DLD1 (cell line): ENCODE results near the gene TMEM132D.

Experiments
- in situ Hi-C: cut with HindIII; loops from 2 replicates; pipeline ENCODE4 v1.10.0; 2017; ENCODE audit warnings: low sequenced_read_pairs

Gene TMEM132D

DNA sequence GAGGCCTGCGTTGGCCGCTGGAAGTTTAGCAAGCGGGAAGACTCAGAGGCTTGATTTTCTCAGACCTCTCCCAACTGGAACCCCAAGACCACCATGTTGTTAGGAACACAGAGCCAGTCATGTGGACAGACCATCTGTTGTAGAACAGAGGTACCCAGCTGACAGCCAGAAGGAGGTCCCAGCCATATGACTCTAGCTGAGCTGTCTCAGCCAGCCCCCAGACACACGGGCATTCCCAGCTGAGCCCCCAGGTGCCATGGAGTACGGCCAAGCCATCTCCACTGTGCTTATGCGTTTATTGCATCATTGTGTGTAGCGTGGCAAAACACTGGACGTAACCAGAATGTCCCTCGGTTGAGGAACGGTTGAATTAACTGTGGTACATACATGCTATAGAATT is 421.9 kb downstream of the TMEM132D start:
- in situ Hi-C loops: no loop called here

DNA sequence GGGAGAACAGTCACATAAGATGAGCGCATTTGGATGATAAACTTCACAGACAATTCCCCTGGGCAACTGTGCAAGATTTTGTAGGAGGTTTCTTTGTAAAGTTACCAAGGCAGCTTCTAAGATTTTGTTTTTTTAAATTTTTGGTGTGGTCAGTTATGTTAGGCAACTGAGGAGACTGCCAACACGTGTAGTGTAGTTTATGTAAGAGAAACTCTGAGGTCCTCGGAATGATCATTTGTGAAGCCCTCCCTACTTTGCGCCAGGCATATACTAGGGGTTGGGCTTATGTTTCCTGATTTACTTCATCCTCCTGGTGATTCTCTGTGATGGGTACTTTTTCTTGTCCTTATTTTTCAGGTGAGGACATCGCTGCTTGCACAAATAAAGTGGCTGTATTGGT is 433.6 kb downstream of the TMEM132D start:
- in situ Hi-C loops: no loop called here

DNA sequence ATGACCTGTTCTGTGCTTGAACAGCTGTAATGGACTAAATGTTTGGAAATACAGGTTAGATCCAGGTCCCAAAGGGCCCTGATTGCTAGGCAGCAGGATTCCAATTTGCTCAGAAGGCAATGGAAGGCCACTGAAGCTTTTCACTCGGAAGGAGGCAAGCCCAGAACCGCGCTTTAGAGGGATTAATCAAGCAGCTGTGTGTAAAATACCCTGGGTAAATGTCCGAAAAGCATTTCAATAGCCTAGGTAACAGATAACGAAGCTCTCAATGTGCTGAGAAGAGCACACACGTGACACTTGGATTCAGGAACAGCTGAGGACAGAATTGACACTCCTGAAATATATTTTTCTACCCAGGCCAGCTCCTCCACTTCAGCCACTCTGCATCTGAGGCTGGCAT is 436.1 kb downstream of the TMEM132D start:
- in situ Hi-C loops: no loop called here

DNA sequence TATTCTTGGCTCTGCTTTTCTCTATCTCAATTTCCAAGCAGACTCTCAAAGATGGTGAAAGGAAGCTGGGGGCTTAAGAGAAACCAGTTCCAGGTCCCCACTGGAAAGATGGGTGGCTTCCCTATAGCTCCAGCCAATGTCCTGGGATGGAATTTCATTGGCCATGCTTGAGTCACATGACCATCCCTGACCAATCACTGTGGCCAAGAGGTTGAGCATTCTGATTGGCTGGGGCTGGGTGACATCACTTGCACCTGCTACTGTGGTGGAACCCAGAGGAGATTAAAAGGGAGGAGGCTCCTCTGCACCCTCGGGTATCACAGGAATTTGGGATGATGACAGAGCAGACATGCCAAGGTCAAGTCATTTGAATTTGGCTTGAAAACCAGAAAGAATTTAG is 436.5 kb downstream of the TMEM132D start:
- in situ Hi-C loops: no loop called here

- in situ Hi-C loops: no loop called here
Measured at GRCh38 chr12:129466499-129466898, 437.3 kb downstream of the TMEM132D start.

DNA sequence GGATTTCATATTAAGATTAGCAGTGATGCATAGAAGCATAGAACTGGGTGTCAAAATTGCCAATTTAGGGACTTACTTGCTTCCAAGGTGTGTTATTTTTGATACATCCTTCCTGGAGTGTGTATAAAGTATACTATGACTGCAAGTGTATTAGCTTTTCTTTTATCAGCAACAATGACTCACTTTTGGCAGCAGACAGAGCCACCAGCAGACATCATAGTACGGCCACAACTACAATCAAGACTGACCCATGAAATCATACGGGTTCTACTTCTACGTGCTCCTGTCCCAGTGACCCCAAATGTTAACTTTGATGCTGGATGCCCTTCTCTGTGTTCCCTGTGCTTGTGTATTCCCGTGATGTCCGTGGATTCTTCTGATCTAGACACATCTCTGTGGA is 443.9 kb downstream of the TMEM132D start:
- in situ Hi-C loops: no loop called here

- in situ Hi-C loops: no loop called here
Measured at GRCh38 chr12:129446696-129447095, 457.1 kb downstream of the TMEM132D start.

DNA sequence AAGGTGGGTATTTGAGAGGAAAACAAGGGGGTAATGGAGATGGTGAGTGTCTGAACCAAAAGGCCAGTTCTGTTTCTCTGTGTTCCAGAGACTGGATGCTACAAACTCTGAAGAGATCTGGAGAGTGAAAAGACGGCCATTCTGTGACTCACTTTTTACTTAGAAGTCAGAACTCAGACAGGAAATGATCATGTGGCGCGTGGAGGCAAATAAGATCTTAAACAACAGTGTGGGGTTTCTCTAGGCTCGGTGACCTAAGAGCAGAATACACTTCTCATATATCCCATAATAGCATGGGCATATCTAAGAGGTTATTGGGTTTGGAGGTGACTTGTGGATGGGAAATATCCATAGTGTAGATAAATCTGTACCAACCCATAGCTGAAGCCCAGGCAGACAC is 463.5 kb downstream of the TMEM132D start:
- in situ Hi-C loops: no loop called here

DNA sequence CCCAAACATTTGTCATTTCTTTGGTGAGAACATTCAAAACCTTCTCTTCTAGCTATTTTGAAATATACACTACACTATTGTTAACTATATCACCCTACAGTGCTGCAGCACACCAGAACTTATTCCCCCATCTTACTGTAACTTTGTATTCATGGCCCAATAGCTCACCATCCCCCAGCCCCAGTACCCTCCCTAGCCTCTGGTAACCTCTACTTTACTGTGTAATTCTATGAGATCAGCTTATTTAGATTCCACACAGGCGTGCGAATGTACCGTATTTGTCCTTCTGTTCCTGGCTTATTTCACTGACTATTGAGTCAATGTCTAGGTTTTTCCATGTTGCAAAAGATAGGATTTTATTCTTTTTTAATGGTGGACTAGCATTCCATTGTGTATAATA is 469.0 kb downstream of the TMEM132D start:
- in situ Hi-C loops: no loop called here

DNA sequence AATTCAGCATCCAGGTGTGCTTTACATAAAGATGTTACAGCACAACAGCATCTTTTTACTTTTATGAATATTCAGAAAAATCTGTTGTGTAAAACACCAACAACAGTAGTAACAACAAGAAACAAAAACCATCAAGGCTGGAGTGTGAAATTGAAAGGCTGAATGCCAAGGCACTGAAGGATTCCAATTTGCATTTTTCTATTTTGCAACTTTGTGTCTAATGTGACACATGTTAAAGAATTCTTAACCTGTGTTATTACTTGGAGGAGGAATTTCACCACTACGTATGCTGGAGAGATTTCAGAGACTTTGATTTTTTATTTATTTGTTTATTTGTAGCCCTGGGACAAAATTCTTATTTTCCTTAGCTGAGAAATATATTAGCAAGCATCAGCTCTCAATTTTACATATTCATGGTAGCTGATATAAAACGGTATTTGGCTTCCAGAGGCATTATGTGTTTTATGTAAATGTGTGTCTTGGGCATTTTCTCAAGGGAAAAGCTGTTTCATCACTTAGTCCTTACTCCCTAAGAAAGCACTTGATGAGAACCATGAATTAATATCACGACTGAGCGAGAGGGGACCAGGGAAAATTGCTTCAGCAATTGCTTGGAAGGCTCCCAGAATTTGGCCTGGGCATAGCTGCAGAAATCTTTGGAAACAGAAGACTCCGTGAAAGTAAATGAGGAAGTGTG is 475.4 kb downstream of the TMEM132D start:
- in situ Hi-C loops: no loop called here

GRCh38 chr12:129423041-129423580 is 480.7 kb downstream of the TMEM132D start:
- in situ Hi-C loops: no loop called here

- in situ Hi-C loops: no loop called here
Measured at GRCh38 chr12:129413295-129413694, 490.5 kb downstream of the TMEM132D start.

DNA sequence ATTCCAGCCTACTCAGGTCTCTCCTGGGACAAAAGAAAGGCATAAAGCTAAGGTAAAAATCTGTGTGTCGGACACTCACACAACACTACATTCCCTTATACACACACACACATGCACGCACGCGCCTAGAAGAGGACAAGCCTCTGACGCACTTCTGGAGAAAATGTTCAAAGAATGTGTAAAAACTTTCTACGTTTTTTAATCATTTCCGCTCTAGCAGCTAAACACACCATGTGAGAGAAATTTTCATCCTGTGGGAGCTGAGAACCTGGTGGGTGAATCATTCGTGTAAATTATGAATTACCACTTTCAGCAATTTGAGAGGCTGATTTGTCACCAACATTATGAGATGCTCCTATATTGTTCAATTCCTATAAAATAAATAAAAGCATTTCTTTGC is 494.5 kb downstream of the TMEM132D start:
- in situ Hi-C loops: no loop called here

- in situ Hi-C loops: no loop called here
Measured at GRCh38 chr12:129404556-129404955, 499.3 kb downstream of the TMEM132D start.

GRCh38 chr12:129401572-129401971 is 502.3 kb downstream of the TMEM132D start:
- in situ Hi-C loops: no loop called here

GRCh38 chr12:129394177-129394825 is 509.5 kb downstream of the TMEM132D start:
- in situ Hi-C loops: no loop called here

DNA sequence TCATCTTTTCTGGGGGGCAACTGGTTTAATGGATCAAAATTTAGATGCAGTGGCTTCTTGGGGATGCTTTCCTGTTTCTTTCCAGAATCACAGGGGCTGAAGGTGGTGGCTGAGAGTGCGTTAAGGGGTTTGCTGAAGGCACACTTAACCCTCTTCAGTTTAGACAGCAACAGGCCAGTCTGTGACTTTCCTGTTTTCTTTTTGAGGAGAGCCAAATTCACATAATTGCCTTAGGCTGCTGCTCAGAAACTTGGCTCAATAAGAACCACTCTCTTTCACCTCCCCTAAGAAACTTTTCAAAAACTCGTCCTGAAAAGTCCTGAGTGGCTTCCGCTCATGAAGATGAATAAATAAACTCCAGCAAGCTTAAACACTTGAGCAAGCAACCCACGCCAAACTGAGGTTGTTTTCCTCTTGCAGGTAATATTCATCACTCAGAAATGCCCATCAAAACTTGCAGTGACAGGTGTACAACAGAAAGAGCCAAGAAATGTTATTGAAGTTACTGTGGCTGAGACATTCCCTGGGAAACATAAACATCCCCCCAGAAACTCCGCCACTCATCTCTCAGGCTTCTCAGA is 510.4 kb downstream of the TMEM132D start:
- in situ Hi-C loops: no loop called here

DNA sequence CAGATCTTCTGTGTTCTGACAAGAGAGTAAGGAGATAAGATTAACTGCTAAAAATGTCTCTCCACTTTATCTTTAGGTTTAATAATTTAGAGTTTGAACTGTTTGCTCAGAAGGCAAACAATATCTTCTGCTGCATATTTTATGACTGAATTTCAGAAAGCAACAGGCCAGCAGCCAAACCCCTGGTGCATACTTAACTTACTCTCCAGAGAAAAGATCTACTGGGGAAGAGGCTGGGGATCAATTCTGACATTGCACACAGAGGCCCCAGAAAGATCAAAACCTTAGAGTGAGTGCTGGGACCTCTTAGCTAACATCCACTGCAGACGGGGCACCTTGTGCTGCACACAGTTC is 518.2 kb downstream of the TMEM132D start:
- in situ Hi-C loops: no loop called here

DNA sequence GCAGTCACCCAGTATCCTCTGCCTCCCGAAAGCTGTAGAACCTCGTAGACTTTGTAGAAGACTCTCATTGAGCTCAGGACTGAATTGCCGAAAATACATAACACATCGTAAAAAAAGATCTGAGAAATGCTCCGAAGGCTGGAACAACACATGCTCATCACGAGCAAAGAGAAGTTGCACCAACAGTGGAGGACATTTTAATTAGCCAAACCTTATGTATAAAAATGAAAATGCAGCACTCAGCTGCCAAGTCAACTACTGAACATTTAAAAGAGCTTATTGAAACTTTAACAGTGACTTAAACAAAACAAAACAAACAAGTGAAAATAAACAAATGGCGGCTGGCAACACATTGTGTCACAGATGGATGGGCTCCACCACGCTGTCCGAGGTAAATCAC is 519.9 kb downstream of the TMEM132D start:
- in situ Hi-C loops: no loop called here

GRCh38 chr12:129381715-129382114 is 522.1 kb downstream of the TMEM132D start:
- in situ Hi-C loops: no loop called here

DNA sequence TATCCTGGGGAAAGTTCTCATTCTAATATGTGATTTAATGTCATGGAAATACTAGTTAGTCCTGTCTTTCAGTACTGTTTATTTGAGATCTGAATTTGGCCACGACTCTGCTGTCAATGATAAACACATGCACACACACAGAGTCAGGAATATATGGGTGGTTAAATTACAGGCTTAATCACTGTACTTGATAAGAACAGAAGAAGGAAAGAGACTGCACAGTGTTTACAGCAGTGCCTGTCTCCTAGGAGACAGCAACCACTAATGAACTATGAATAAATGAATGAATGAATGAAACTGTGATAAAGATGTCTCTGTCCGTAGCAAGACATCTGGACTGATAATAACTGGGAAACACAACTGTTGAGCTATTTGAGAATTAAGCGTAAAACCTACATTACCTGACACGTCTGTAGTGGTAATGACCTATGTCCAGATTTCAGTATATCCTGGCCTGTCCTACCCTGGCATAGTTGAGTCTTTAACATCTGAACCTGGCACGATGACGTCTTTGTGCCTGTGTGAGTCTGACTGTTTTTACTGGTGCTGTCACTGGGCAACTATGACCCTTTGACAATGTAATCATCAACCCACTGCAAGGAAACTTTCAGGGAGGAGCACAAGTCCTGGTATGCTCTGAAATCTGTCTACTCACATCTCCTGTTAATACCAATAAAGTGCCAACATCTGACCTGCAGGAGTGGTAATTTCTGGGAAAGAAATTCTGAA is 524.6 kb downstream of the TMEM132D start:
- in situ Hi-C loops: no loop called here

DNA sequence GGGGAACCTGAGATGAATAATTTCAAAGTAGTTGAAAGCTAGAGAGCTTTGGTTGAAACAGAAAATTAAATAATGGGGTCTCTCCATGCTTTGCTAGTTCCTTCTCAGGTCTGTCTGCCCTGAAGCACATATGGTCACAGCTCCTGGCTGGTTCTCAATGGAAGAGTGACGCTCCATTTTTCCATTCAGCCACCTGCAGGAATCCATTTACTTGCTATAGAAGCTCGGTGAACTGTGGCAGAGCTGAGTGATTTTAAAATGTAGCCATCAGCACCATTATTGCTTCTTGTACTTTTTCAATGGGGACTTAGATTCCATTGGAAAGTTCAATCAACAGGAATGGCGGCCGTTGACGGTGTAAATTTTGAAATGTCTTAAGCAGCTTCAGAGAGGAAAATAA is 525.3 kb downstream of the TMEM132D start:
- in situ Hi-C loops: no loop called here
